Activated naive CD8-positive, alpha-beta T cell treated with anti-CD3 and anti-CD28 coated beads, Interleukin-2, amount 50 U/mL, for 24 hours (primary cell): Measurements from ENCODE around the gene SYCP2L.
"Not testable (repeated sequence)": the region's sequence is repeated elsewhere in the genome, so short reads cannot be mapped to it uniquely, and the experiment has no call there.

Source experiments
- ATAC-seq: fragments of 150-1000 bp; cut with Tn5 transposase; one replicate; pipeline ENCODE4 v1.10.0; 2021
- DNase-seq: peaks from one replicate; pipeline ENCODE4 v3.0.0; 2021
- H3K27ac Mint-ChIP-seq: one replicate; pipeline ENCODE4 v1.8.0; 2021; ENCODE audit warnings: mild to moderate bottlenecking, mixed read lengths
- H3K27me3 Mint-ChIP-seq: one replicate; pipeline ENCODE4 v1.8.0; 2021; ENCODE audit warnings: mixed read lengths
- H3K36me3 Mint-ChIP-seq: one replicate; pipeline ENCODE4 v1.8.0; 2021; ENCODE audit warnings: low read depth, mixed read lengths
- H3K4me1 Mint-ChIP-seq: one replicate; pipeline ENCODE4 v1.8.0; 2021; ENCODE audit warnings: mixed read lengths
- H3K4me3 Mint-ChIP-seq: one replicate; pipeline ENCODE4 v1.8.0; 2021; ENCODE audit warnings: mild to moderate bottlenecking, moderate library complexity, mixed read lengths
- H3K9me3 Mint-ChIP-seq: one replicate; pipeline ENCODE4 v1.8.0; 2021; ENCODE audit warnings: mixed read lengths

Gene SYCP2L

DNA sequence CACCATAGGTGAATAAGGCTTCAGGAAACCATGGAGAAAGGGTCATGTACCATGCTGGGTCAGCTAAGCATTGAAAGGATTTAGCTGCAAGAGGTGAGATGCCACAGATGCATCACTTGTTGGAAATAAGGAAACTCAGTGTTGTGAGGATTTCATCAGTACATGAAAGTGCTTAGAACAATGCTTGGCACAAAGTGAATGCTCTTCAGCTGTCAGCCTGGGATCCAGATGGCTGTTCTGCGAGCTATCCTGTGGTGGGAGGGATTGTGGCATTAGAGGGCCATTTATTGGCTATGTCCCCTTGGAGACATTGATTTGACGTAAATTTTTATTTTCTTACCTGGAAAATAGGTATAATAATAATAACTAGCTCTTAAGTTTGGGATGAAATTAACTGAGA is 104.3 kb downstream of the SYCP2L start:
- Mint-ChIP-seq H3K27ac (no peak overlapping the region), H3K4me1 (no peaks in the 10 kb centered on the region), H3K4me3 (no peak overlapping the region), H3K27me3 (peaks cover 10% of the 10 kb centered on the region), H3K36me3 (no peaks in the 10 kb centered on the region), H3K9me3 (no peaks in the 10 kb centered on the region)
- DNase-seq = no peak
- ATAC-seq = no peak

DNA sequence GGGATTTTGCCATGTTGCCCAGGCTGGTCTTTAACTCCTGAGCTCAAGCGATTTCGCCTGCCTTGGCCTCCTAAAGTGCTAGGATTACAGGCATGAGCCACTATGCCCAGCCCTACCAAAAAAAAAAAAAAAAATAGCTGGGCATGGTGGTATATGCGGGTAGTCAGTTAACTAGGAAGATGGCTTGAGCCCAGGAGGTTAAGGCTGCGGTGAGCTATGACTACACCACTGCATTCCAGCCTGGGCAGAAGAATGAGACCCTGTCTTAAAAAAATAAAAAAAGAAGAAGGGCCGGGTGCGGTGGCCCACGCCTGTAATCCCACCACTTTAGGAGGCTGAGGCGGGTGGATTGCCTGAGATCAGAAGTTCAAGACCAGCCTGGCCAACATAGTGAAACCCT is 107.0 kb downstream of the SYCP2L start:
- no peak for ATAC-seq
- no peaks in the 10 kb centered on the region for H3K4me1 Mint-ChIP-seq
- no peaks in the 10 kb centered on the region for H3K9me3 Mint-ChIP-seq
- no peaks in the 10 kb centered on the region for H3K36me3 Mint-ChIP-seq
- no peak for DNase-seq
- no peak overlapping the region for H3K4me3 Mint-ChIP-seq
- no peak overlapping the region for H3K27ac Mint-ChIP-seq
- H3K27me3 Mint-ChIP-seq = peaks cover 4% of the 10 kb centered on the region

DNA sequence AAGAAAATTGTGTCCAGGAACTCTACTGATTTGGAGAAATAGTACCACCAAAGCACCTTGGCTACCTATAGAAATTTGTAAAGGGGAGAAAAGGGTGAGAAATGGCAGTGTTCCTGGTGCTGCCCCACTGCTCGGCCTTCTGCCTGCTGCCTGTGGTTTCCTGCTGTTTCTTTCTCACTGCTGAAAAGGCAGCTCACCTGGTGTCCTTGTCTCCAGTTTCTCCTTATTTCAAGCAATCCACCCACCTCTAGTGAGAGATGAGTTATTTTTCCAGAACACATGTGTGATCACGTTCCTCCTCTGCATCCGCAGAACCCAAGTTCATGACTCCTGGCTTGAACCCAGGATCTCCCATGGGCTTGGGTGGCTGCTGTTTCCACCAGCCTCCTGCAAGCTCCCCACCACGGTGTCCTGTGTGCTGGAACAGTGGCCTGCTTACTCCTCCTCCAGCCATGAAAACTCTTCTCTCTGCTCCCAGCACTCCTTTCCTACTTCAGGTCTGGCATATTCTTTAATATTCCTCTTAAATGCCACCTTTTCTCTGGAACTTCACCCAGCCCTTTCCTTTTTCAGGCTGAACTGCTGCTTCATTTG is 108.4 kb downstream of the SYCP2L start:
- Mint-ChIP-seq H3K4me1 (no peaks in the 10 kb centered on the region), H3K4me3 (no peak overlapping the region), H3K27ac (no peak overlapping the region), H3K27me3 (peaks cover 3% of the 10 kb centered on the region), H3K36me3 (no peaks in the 10 kb centered on the region), H3K9me3 (no peaks in the 10 kb centered on the region)
- DNase-seq = no peak
- no peak for ATAC-seq

DNA sequence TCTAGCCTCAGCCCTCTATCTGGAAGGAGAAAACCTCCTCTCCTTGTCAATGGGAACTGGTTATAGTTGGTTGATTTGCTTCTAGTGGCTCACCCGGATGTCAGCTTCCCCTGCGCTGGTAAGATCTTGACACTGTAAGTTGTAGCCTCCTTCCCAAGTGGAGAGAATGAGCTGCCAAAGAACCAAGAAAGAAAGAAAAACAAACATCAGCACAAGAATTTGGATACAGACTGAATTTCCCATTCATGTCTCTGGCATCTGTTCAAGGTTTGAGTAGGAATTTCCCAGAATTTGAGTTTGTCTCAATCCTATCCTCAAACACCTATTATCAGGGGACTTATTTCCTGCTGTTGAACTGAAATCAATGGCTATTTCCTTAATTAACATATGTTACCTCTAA is 113.1 kb downstream of the SYCP2L start:
- no peak for DNase-seq
- Mint-ChIP-seq H3K27me3 (peaks cover 2% of the 10 kb centered on the region), H3K36me3 (no peaks in the 10 kb centered on the region), H3K4me1 (no peaks in the 10 kb centered on the region), H3K4me3 (no peak overlapping the region), H3K9me3 (no peaks in the 10 kb centered on the region), H3K27ac (no peak overlapping the region)
- ATAC-seq = no peak

DNA sequence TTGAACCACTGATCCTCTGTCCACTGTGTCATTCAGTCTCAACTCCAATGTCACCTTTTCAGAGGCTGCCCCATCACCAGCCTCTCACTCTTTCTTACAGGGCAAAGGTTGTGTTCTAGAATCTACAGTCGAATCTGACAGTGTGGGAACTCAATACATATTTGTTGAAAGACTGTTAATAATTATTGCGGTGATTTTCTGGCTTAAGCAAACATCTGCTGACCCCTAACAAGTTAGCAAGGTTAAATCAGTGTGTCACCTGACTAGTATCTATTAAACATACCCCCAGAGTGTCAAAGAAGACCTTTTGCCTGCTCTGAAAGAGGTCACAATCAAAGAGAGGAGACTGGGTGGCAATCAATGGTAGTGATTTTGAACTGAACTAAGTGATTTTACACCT is 115.3 kb downstream of the SYCP2L start:
- no peaks in the 10 kb centered on the region for H3K36me3 Mint-ChIP-seq
- DNase-seq (no peak), ATAC-seq (no peak)
- no peaks in the 10 kb centered on the region for H3K4me1 Mint-ChIP-seq
- H3K9me3 Mint-ChIP-seq = no peaks in the 10 kb centered on the region
- no peak overlapping the region for H3K27ac Mint-ChIP-seq
- H3K27me3 Mint-ChIP-seq = peaks cover 2% of the 10 kb centered on the region
- no peak overlapping the region for H3K4me3 Mint-ChIP-seq

DNA sequence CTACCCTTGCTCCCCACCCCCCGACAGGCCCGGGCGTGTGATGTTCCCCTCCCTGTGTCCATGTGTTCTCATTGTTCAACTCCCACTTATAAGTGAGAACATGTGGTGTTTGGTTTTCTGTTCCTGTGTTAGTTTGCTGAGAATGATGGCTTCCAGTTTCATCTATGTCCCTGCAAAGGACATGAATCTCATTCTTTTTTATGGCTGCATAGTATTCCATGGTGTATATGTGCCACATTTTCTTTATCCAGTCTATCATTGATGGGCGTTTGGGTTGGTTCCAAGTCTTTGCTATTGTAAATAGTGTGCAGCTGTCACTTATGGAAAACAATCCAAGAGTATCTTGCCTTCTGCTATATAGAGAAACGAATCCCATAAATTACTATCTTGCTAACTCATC is 116.4 kb downstream of the SYCP2L start:
- not testable (repeated sequence) for H3K36me3 Mint-ChIP-seq, H3K9me3 Mint-ChIP-seq, H3K4me3 Mint-ChIP-seq, DNase-seq, ATAC-seq, H3K27ac Mint-ChIP-seq, H3K4me1 Mint-ChIP-seq, H3K27me3 Mint-ChIP-seq

DNA sequence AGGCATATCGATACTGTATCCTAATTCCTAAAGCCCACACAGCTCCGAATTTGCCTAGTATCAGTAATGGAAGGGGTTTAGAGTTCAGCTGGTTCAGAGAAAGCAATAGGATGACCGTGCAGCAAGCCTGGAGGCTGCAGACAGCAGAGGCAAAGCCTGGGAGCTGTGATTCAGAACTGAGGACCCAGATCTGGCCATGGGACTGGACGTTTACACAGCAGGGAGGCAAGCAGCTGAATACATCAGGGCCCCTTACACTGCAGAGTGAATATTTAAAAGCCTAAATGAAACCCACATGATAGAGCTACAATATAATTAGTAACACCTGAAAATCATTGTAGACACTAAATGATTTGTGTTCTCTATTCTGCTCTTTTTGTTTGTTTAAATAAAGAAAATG is 119.2 kb downstream of the SYCP2L start:
- H3K27me3 Mint-ChIP-seq = peaks cover 9% of the 10 kb centered on the region
- DNase-seq (no peak), ATAC-seq (no peak)
- H3K4me3 Mint-ChIP-seq = no peak overlapping the region
- no peaks in the 10 kb centered on the region for H3K9me3 Mint-ChIP-seq
- no peaks in the 10 kb centered on the region for H3K4me1 Mint-ChIP-seq
- H3K27ac Mint-ChIP-seq = no peak overlapping the region
- no peaks in the 10 kb centered on the region for H3K36me3 Mint-ChIP-seq

DNA sequence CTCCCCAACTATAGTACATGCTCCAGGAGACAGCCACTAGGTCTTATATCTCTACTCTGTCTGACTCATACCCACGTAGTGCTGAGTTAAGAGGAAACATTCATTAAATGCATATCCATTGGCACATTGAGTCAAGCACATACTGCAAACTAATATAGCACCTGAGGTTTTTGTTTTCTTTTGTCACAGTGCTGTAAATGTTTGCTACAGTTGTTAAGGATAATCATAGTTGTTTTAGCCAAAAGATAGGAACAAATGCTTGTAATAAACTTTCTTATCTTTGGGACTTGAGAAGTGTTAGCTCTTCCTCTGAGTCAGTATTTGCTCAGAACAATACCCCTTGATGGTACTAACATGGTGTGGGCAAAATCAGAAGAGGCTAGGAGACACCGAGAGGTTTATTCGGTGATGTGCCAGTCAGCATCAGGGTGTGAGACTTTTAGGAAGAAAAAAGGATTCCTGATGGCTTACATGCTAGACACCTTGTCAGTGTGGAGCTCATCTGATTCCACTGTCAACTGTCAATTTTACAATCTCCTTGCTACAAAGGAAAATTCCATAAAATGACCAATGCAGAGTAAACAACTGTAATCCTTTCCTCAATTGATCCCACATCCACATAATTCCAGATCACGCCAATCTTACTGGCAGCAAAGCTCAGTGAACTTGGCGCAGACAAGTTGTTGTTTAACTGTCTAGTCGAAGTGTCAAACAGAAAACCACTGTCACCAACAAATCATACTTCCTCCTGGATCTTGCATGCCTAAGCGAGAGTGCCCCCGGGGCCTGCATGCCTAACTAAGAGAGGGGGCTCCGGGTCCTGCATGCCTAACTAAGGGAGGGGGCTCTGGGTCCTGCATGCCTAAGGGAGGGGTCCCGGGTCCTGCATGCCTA is 121.1 kb downstream of the SYCP2L start:
- no peak for DNase-seq
- no peak for ATAC-seq

DNA sequence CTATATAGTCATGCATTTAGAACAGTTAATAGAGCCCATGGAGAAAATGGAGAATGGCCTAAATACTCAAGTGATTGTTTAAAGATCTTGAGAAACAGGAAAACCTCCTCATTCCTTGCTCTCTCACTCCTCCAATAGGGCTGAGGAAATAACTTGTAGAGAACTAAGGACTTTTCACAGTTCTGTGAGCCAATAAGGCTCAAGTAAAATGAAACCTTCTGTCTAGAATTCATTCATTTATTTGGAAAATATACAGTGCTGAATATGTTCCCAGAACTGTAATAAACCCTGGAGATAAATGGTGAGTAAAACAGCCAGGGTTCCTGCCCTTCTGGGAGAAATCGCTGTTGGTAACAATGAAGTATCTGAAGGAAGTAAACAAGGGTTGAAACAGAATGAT is 122.0 kb downstream of the SYCP2L start:
- Mint-ChIP-seq H3K9me3 (no peaks in the 10 kb centered on the region), H3K4me3 (no peak overlapping the region), H3K4me1 (no peaks in the 10 kb centered on the region), H3K27ac (no peak overlapping the region), H3K36me3 (no peaks in the 10 kb centered on the region), H3K27me3 (peaks cover 7% of the 10 kb centered on the region)
- DNase-seq (no peak), ATAC-seq (no peak)

More for the DNA sequence above, 121.1 kb downstream of the SYCP2L start:
- no peaks in the 10 kb centered on the region for H3K9me3 Mint-ChIP-seq
- no peaks in the 10 kb centered on the region for H3K36me3 Mint-ChIP-seq
- peaks cover 7% of the 10 kb centered on the region for H3K27me3 Mint-ChIP-seq
- H3K27ac Mint-ChIP-seq = no peak overlapping the region
- H3K4me1 Mint-ChIP-seq = no peaks in the 10 kb centered on the region
- H3K4me3 Mint-ChIP-seq = no peak overlapping the region

DNA sequence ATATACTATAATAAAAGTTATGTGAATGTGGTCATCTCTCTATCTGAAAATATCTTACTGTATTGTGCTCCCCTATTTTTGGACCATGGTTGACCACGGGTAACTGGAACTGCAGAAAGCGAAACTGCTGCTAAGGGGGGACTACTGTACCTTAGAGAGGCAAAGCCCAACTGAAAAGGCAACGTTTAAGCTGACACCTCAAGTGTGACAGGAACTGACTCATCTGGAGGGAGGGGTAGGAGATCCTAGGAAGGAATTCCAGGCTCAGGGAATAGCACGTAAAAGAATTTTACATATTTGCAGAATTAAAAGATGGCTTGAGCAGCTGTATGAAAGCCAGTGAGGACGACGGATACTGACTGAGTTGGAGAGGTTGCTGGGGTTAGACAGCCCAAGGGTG is 122.5 kb downstream of the SYCP2L start:
- Mint-ChIP-seq H3K4me1 (no peaks in the 10 kb centered on the region), H3K36me3 (no peaks in the 10 kb centered on the region), H3K27me3 (peaks cover 7% of the 10 kb centered on the region), H3K4me3 (no peak overlapping the region), H3K9me3 (no peaks in the 10 kb centered on the region), H3K27ac (no peak overlapping the region)
- ATAC-seq (no peak), DNase-seq (no peak)

DNA sequence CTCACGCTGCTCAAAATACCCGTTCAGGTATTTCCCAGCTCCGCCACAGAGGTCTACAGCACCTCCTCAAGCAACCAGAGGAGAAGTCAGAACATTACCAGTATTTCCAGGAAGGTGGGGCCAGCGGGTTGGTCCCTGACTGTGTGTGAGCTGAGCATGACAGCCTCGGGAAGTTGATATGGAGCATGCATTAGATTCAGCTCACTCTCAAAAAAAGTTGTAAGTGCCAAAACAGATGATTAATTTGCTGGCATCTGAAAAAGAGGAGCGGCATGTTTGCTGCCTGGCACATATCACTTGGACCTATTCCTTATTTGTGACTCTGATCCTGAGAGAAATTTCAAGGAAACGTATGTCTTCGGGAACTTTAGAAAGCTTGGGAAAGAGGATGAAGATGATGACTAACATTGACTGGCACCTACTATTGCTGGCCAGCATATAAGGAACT is 125.0 kb downstream of the SYCP2L start:
- no peak for ATAC-seq
- H3K27ac Mint-ChIP-seq = no peak overlapping the region
- H3K9me3 Mint-ChIP-seq = no peaks in the 10 kb centered on the region
- no peaks in the 10 kb centered on the region for H3K36me3 Mint-ChIP-seq
- no peaks in the 10 kb centered on the region for H3K4me1 Mint-ChIP-seq
- no peak for DNase-seq
- no peak overlapping the region for H3K4me3 Mint-ChIP-seq
- peaks cover 10% of the 10 kb centered on the region for H3K27me3 Mint-ChIP-seq

DNA sequence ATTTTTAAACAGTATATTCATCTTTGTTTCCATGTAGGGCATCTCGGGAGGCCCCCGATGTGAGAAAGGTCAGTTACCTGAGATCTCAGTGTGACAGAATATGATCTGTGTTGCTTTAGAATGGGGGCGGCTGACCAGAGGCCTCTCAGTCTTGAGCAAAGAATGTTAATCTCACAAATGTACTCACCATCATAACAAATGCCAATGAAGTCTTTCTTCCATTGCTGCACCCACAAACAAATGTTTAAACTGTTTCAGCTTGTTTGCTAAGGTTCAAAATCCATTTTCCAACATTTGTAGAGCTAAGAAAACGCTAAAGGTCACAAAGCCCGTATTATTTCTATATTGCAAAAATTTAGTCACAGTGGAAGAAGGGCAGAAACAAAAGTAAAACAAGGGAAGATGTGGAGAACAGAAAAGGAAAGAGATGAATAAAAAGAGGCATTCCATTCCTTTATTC is 125.5 kb downstream of the SYCP2L start:
- no peaks in the 10 kb centered on the region for H3K9me3 Mint-ChIP-seq
- no peaks in the 10 kb centered on the region for H3K4me1 Mint-ChIP-seq
- no peak overlapping the region for H3K4me3 Mint-ChIP-seq
- H3K27me3 Mint-ChIP-seq = peaks cover 10% of the 10 kb centered on the region
- ATAC-seq (no peak), DNase-seq (no peak)
- H3K27ac Mint-ChIP-seq = no peak overlapping the region
- H3K36me3 Mint-ChIP-seq = no peaks in the 10 kb centered on the region

DNA sequence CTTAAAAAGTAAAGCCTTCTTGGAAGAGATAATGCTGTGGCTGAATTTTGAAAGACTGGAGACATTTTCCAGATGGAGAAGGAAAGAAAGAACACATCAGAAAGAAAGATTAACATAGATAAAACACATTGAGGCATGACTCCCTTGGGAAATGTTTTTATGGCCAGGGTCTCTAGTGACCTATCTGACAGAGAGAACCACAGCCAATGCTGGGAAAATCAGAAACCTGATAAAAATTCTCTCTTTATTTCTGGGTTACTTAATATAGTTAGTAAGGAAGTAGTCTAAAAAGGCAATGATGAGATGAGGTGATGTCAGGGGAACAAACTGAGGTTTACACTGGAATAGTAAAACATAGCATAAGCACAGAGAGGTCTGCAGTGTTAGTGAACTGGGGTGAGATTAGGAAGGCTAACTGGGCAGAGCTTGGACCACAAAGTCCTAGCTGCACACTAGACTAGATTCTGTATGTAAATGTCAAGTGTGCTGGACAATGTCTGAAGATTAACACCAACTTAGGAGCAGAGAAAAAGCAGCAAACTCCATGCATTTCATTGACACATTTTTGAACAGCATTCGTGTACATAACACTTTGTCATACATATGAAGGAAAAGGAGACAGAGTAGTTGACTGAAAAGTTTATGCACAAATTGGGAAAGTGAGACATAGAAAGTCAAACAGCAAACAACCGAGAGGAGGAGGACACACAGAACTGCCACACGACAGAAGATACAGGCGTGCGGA is 126.3 kb downstream of the SYCP2L start:
- DNase-seq (no peak), ATAC-seq (no peak)
- Mint-ChIP-seq H3K9me3 (no peaks in the 10 kb centered on the region), H3K27ac (no peak overlapping the region), H3K36me3 (no peaks in the 10 kb centered on the region), H3K4me1 (no peaks in the 10 kb centered on the region), H3K27me3 (peaks cover 14% of the 10 kb centered on the region), H3K4me3 (no peak overlapping the region)

DNA sequence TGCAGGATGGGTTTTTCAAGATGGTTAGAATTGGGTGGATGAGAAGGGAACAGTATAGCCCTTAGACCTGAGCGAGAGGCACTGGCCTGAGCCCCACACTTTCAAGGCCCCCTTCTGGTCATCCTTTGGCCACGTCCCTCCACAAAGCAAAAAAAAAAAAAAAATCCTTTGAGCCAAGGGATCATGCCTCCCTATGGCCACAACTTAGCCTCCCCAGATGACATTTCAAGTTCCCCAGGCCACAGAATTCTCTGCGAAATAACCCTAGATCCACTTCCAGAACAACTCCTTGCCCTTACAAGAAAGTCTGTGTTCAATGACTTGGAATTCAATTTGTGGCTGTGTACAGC is 126.8 kb downstream of the SYCP2L start:
- H3K4me1 Mint-ChIP-seq = no peaks in the 10 kb centered on the region
- H3K9me3 Mint-ChIP-seq = no peaks in the 10 kb centered on the region
- H3K27me3 Mint-ChIP-seq = peaks cover 14% of the 10 kb centered on the region
- ATAC-seq = no peak
- H3K4me3 Mint-ChIP-seq = no peak overlapping the region
- H3K36me3 Mint-ChIP-seq = no peaks in the 10 kb centered on the region
- no peak overlapping the region for H3K27ac Mint-ChIP-seq
- DNase-seq = no peak

DNA sequence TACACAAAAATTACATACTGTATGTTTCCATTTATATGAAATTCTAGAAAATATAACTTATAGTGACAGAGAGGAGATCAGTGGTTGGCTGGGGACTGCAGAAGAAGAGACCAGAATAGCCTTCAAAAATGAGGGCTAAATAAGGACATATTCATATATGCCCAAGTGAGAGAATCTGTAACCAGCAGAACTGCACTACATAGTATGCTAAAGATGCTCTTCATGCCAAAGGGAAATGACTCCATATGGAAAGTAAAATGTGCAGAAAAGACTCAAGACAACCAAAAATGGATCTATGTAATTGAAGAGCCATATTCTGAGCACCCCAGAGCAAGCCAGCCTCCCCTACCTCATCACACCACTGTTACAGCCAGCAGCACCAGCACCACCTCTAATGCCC is 128.2 kb downstream of the SYCP2L start:
- H3K4me1 Mint-ChIP-seq = no peaks in the 10 kb centered on the region
- no peak for ATAC-seq
- no peak for DNase-seq
- no peaks in the 10 kb centered on the region for H3K36me3 Mint-ChIP-seq
- peaks cover 9% of the 10 kb centered on the region for H3K27me3 Mint-ChIP-seq
- H3K9me3 Mint-ChIP-seq = no peaks in the 10 kb centered on the region
- H3K4me3 Mint-ChIP-seq = no peak overlapping the region
- no peak overlapping the region for H3K27ac Mint-ChIP-seq
